Uterus (tissue), 2 donors: ENCODE measurements around the gene TNK1.

ENCODE experiments used
- CTCF ChIP-seq, 4 experiments: fragments of 200-600 bp in 2 of 4; fragments of 450-650 bp in 2 of 4; sonication (generic) in 2 of 4; IDR thresholded peaks; one replicate each; pipeline ENCODE4 v1.5.1; 2016 to 2019; ENCODE audit warnings: antibody characterized with exemption in 4 of 4, mild to moderate bottlenecking in 2 of 4, moderate library complexity in 1 of 4
- POLR2A ChIP-seq, 2 donors: fragments of 450-650 bp; IDR thresholded peaks; one replicate each; pipeline ENCODE4 v1.6.1; 2016; ENCODE audit warnings: antibody characterized with exemption in 2 of 2, mild to moderate bottlenecking in 1 of 2, moderate library complexity in 1 of 2

GRCh38 chr17:7436556-7437368, 55.9 kb downstream of the TNK1 start:
- TF ChIP-seq CTCF (IDR thresholded peaks at IDR 0.05) (peak; percentile 59 to 97 (median 92)), POLR2A (IDR thresholded peaks at IDR 0.05) (peak in 1 of 2 donors; percentile 43)
